ENCODE data around the gene TLR6. TPM values are rescaled to one million over a fixed set of nuclear protein-coding genes. Genes with fewer than 3 reads are reported as not detected.

The TLR6 gene
- total RNA-seq, 4 donors from 2014 or later = 1.5 to 14.9 (median 2.3) TPM

GRCh38 chr4:38791010-38791409 is 65.6 kb downstream of the TLR6 start:
- Histone ChIP-seq H3K27ac (no peak overlapping the region), H3K4me3 (no peak overlapping the region), H3K9me3 (no peaks in the 10 kb centered on the region), H3K27me3 (no peaks in the 10 kb centered on the region), H3K36me3 (no peaks in the 10 kb centered on the region), H3K4me1 (no peaks in the 10 kb centered on the region)
- no peak for TF ChIP-seq POLR2A (IDR thresholded peaks at IDR 0.05)
- TF ChIP-seq CTCF (IDR thresholded peaks at IDR 0.05) = no peak
- DNase-seq = no peak

DNA sequence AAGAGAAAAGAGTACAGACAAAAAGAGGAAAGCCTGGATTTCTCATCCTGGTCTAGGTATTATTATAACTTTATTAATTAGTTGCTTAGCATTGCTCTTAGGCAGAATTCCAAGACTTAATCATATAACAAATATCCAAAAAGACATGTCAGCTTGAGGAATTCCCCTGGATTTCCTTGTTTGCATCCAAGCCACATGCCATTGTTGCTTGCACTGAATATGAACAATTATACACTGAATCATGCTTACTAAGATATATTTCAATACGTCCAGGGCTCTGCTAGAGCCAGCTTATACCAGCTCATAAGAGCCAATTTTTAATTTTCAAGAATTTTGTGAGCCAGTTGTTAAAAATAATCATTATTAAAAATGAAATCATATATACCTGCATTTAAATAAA is 68.3 kb downstream of the TLR6 start:
- H3K27ac ChIP-seq = no peak overlapping the region
- no peak for DNase-seq

GRCh38 chr4:38787693-38788092 is 68.9 kb downstream of the TLR6 start:
- Histone ChIP-seq H3K36me3 (no peaks in the 10 kb centered on the region), H3K9me3 (no peaks in the 10 kb centered on the region), H3K4me1 (no peaks in the 10 kb centered on the region), H3K27ac (no peak overlapping the region), H3K4me3 (no peak overlapping the region), H3K27me3 (no peaks in the 10 kb centered on the region)
- DNase-seq = no peak
- TF ChIP-seq POLR2A (IDR thresholded peaks at IDR 0.05) = no peak
- TF ChIP-seq CTCF (IDR thresholded peaks at IDR 0.05) = no peak

More for the DNA sequence above, 68.3 kb downstream of the TLR6 start:
- Histone ChIP-seq H3K36me3 (no peaks in the 10 kb centered on the region), H3K4me3 (no peak overlapping the region), H3K27me3 (no peaks in the 10 kb centered on the region), H3K4me1 (no peaks in the 10 kb centered on the region), H3K9me3 (no peaks in the 10 kb centered on the region)
- TF ChIP-seq POLR2A (IDR thresholded peaks at IDR 0.05) (no peak), CTCF (IDR thresholded peaks at IDR 0.05) (no peak)

DNA sequence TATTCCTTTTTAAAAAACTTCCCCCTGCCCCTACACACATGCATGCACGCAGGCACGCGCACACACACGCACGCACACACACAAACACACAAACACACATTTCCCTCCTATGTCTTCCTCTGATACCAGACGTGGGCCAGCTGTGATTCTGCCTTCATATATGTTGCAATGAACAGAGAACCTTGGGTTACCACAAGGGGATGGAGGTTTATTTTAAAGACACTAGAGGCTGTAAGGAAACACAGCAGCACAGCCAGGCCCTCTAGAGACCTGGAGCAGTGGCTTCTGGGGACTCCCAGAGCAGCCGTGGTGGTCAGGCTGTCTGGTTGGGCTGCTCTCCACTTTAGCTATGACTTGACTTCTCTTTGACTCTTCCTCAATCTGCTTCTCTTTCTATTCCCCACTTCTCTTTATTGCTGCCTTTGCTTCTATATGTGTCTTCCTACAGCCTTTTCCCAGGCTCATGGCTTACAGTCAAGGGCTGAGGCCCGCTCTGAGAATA is 70.7 kb downstream of the TLR6 start:
- no peak for DNase-seq
- H3K4me3 ChIP-seq = no peak overlapping the region
- H3K9me3 ChIP-seq = no peaks in the 10 kb centered on the region
- H3K4me1 ChIP-seq = no peaks in the 10 kb centered on the region
- no peaks in the 10 kb centered on the region for H3K36me3 ChIP-seq
- no peak for TF ChIP-seq CTCF (IDR thresholded peaks at IDR 0.05)
- TF ChIP-seq POLR2A (IDR thresholded peaks at IDR 0.05) = no peak
- H3K27ac ChIP-seq = no peak overlapping the region
- H3K27me3 ChIP-seq = no peaks in the 10 kb centered on the region

- H3K27ac ChIP-seq = no peak overlapping the region
- no peaks in the 10 kb centered on the region for H3K4me1 ChIP-seq
- H3K36me3 ChIP-seq = no peaks in the 10 kb centered on the region
- DNase-seq = no peak
- no peaks in the 10 kb centered on the region for H3K27me3 ChIP-seq
- no peak overlapping the region for H3K4me3 ChIP-seq
- H3K9me3 ChIP-seq = no peaks in the 10 kb centered on the region
- TF ChIP-seq POLR2A (IDR thresholded peaks at IDR 0.05) (no peak), CTCF (IDR thresholded peaks at IDR 0.05) (no peak)
Measured at GRCh38 chr4:38785041-38785790, 71.4 kb downstream of the TLR6 start.
